ENCODE measurements around the gene HES2.
"Not testable (repeated sequence)": the region's sequence is repeated elsewhere in the genome, so short reads cannot be mapped to it uniquely, and the experiment has no call there.

GRCh38 chr1:6453895-6454855 lies 34.5 kb upstream of the HES2 start:
- not testable (repeated sequence) for TF ChIP-seq CTCF, POLR2A (IDR thresholded peaks at IDR 0.05)

Data from lower leg skin (tissue), 3 donors.